Measurements from ENCODE around the gene ATP2B3. TPM values are rescaled to one million over a fixed set of nuclear protein-coding genes. Genes with fewer than 3 reads are reported as not detected.

The ATP2B3 gene
- total RNA-seq, 4 donors from 2014 or later = not detected

DNA sequence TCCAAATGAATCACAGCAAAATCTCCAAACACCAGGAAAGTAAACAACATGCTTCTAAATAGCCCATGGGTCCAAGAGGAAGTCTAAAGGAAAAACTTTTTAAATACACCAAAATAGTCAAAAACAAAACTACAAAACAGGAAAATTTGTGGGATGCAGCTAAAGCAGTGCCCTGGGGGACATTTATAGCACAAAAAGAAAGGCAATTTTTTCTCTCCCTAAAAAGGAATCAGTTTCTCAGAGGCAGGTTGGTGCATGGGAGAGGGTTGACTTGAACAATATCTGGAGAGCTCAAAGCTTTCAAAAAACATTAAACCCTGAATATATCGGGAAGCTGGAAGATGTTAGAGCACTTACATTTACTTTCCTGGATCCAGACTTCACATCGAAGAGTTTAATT lies 113.9 kb downstream of the ATP2B3 start:
- Histone ChIP-seq H3K27ac (no peak overlapping the region), H3K4me1 (no peaks in the 10 kb centered on the region), H3K4me3 (replicated peaks in 1 of 3) (no peak overlapping the region), H3K36me3 (no peaks in the 10 kb centered on the region), H3K9me3 (no peaks in the 10 kb centered on the region), H3K27me3 (no peaks in the 10 kb centered on the region)
- intact Hi-C loops (cut with DNase I) = no loop called here
- no peak for DNase-seq
- WGBS, 2 donors = 92 to 100% methylated on average over 2 of the region's 2 CpGs
- TF ChIP-seq, protein P1, sequence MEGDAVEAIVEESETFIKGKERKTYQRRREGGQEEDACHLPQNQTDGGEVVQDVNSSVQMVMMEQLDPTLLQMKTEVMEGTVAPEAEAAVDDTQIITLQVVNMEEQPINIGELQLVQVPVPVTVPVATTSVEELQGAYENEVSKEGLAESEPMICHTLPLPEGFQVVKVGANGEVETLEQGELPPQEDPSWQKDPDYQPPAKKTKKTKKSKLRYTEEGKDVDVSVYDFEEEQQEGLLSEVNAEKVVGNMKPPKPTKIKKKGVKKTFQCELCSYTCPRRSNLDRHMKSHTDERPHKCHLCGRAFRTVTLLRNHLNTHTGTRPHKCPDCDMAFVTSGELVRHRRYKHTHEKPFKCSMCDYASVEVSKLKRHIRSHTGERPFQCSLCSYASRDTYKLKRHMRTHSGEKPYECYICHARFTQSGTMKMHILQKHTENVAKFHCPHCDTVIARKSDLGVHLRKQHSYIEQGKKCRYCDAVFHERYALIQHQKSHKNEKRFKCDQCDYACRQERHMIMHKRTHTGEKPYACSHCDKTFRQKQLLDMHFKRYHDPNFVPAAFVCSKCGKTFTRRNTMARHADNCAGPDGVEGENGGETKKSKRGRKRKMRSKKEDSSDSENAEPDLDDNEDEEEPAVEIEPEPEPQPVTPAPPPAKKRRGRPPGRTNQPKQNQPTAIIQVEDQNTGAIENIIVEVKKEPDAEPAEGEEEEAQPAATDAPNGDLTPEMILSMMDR (IDR thresholded peaks at IDR 0.05) = no peak
- TF ChIP-seq POLR2A (IDR thresholded peaks at IDR 0.05) = no peak

DNA sequence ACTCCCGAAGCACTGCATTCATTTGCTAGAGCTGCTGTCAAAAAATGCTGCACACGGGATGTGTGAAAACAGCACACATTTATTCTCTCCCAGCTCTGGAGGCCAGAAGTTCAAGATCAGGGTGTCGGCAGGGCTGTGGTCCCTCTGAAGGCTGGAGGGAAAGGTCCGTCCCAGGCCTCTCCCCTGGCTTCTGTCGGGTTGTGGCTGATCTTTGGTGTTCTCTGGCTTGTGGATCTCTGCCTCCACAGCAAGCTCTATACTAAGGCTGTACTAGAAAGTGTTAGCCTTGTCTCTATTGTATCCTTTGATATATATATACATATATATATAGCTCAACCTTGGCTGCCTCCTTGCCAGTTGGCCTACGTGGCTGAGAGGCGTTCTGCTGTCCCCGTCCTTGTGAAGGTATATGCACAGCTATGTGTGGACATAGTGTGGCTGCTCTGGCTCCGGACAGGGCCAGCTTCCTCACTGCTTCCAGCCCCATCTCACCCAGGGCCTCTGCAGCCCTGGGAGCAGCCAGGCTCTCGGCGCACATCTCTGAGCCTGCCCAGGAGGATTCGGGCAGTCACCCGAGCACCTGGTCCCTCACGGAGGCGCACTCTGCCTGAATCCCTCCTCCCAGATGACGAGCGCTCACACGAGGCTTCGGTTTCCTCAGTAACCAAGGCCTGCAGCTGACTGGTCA lies 114.6 kb downstream of the ATP2B3 start:
- WGBS, 2 donors = 93% methylated on average over 16 of the region's 19 CpGs; no CpG with 5 or more reads in 1 of the 2 donors
- Histone ChIP-seq H3K27ac (no peak overlapping the region), H3K27me3 (no peaks in the 10 kb centered on the region), H3K4me3 (replicated peaks in 1 of 3) (no peak overlapping the region), H3K36me3 (no peaks in the 10 kb centered on the region), H3K9me3 (no peaks in the 10 kb centered on the region), H3K4me1 (no peaks in the 10 kb centered on the region)
- DNase-seq = no peak
- intact Hi-C loops (cut with DNase I) = no loop called here
- TF ChIP-seq, protein P1 (IDR thresholded peaks at IDR 0.05) = no peak
- no peak for TF ChIP-seq POLR2A (IDR thresholded peaks at IDR 0.05)

Other genes starting within 250 kb of the ATP2B3 start
- gene PNMA6F, start 195.9 kb upstream of the ATP2B3 start, total RNA-seq = not detected
- gene ZNF275, start 183.5 kb upstream of the ATP2B3 start, total RNA-seq = 10 to 100 TPM in 3 of 4 donors, 1 to 10 TPM in 1; 8.2 to 16.4 (median 12.1) TPM
- not detected for gene PNMA6E, start 116.3 kb upstream of the ATP2B3 start, total RNA-seq
- 1 to 10 TPM; 1.1 to 1.8 (median 1.4) TPM for gene ZFP92, start 106.2 kb upstream of the ATP2B3 start, total RNA-seq
- 1 to 10 TPM in 2 of 4 donors, under 1 TPM in 1, not detected in 1; 0.40 to 8.9 (median 3.2) TPM for gene TREX2, start 71.6 kb upstream of the ATP2B3 start, total RNA-seq
- 10 to 100 TPM; 20.7 to 46.8 (median 27.7) TPM for gene HAUS7, start 47.1 kb upstream of the ATP2B3 start, total RNA-seq
- gene BGN, start 22.7 kb upstream of the ATP2B3 start, total RNA-seq = 10 to 100 TPM; 51.0 to 84.0 (median 68.6) TPM
- gene CCNQ, start 81.5 kb downstream of the ATP2B3 start, total RNA-seq = 10 to 100 TPM; 22.0 to 43.3 (median 33.0) TPM
- gene DUSP9, start 129.6 kb downstream of the ATP2B3 start, total RNA-seq = not detected
- gene PNCK, start 156.2 kb downstream of the ATP2B3 start, total RNA-seq = under 1 TPM in 1 of 4 donors, not detected in 3; 0.83 TPM
- gene SLC6A8, start 170.3 kb downstream of the ATP2B3 start, total RNA-seq = 1 to 10 TPM; 4.0 to 8.0 (median 6.1) TPM
- gene BCAP31, start 206.7 kb downstream of the ATP2B3 start, total RNA-seq = 100 to 1,000 TPM; 170 to 228 (median 185) TPM
- 10 to 100 TPM in 1 of 4 donors, 1 to 10 TPM in 3; 7.0 to 11.8 (median 8.9) TPM for gene ABCD1, start 207.2 kb downstream of the ATP2B3 start, total RNA-seq
- gene PLXNB3, start 246.6 kb downstream of the ATP2B3 start, total RNA-seq = 1 to 10 TPM in 3 of 4 donors, under 1 TPM in 1; 0.67 to 2.0 (median 1.1) TPM